Activated naive CD4-positive, alpha-beta T cell treated with anti-CD3 and anti-CD28 coated beads, Interleukin-2, amount 50 U/mL, for 72 hours (primary cell): ENCODE data around the gene RNF157. TPM values are rescaled to one million over a fixed set of nuclear protein-coding genes. Genes with fewer than 3 reads are reported as not detected.
"Not testable (repeated sequence)": the region's sequence is repeated elsewhere in the genome, so short reads cannot be mapped to it uniquely, and the experiment has no call there.

ENCODE experiments used
- ATAC-seq, 2 donors: fragments of 150-1000 bp; cut with Tn5 transposase; 2 replicates each; pipeline ENCODE4 v1.10.0; 2021; ENCODE audit warnings: mild to moderate bottlenecking in 2 of 2, moderate library complexity in 2 of 2
- DNase-seq, 2 donors: peaks; one replicate each; pipeline ENCODE4 v3.0.0; 2021 to 2022; ENCODE audit warnings: low spot score in 2 of 2
- H3K27ac Mint-ChIP-seq, 2 donors: one replicate each; pipeline ENCODE4 v1.8.0; 2022; ENCODE audit warnings: mild to moderate bottlenecking in 2 of 2, mixed read lengths in 2 of 2
- H3K36me3 Mint-ChIP-seq, 2 donors: one replicate each; pipeline ENCODE4 v1.8.0; 2022; ENCODE audit warnings: mixed read lengths in 2 of 2
- H3K9me3 Mint-ChIP-seq, 2 donors: one replicate each; pipeline ENCODE4 v1.8.0; 2022; ENCODE audit warnings: mixed read lengths in 2 of 2
- total RNA-seq, 2 donors: library from RNA; stranded (reverse); gene quantifications; one replicate each; pipeline ENCODE4 v1.2.3, GENCODE V29; 2022

The RNF157 gene
- total RNA-seq, 2 donors from 2014 or later, result 22.0 to 35.1 TPM

GRCh38 chr17:76272541-76273444, 32.5 kb upstream of the RNF157 start:
- DNase-seq (peak; percentile 64 to 86), ATAC-seq (peak; percentile 29 to 45)
- peaks cover 7 to 31% of the 10 kb centered on the region in 2 donors for H3K36me3 Mint-ChIP-seq
- H3K27ac Mint-ChIP-seq, result peak overlapping the region; percentile 91 to 96
- H3K9me3 Mint-ChIP-seq, result no peaks in the 10 kb centered on the region

GRCh38 chr17:76271669-76272540, 31.6 kb upstream of the RNF157 start:
- Mint-ChIP-seq H3K9me3 (no peaks in the 10 kb centered on the region), H3K36me3 (peaks cover 14 to 40% of the 10 kb centered on the region in 2 donors), H3K27ac (peak overlapping the region; percentile 93 to 96)
- ATAC-seq (peak; percentile 55 to 63), DNase-seq (peak; percentile 78 to 92)

- Mint-ChIP-seq H3K27ac (peak overlapping the region; percentile 93 to 96), H3K36me3 (peaks cover 20 to 49% of the 10 kb centered on the region in 2 donors), H3K9me3 (no peaks in the 10 kb centered on the region)
- ATAC-seq (no peak), DNase-seq (peak; percentile 32 to 64)
Observed at GRCh38 chr17:76270770-76271668, 30.7 kb upstream of the RNF157 start.

- DNase-seq (no peak), ATAC-seq (no peak)
- Mint-ChIP-seq H3K27ac (peak overlapping the region; percentile 98 to 100), H3K9me3 (no peaks in the 10 kb centered on the region), H3K36me3 (peaks cover 20 to 49% of the 10 kb centered on the region in 2 donors)
Observed at GRCh38 chr17:76270127-76270592, 29.9 kb upstream of the RNF157 start.

- ATAC-seq, result no peak
- Mint-ChIP-seq H3K36me3 (peaks cover 20 to 49% of the 10 kb centered on the region in 2 donors), H3K9me3 (no peaks in the 10 kb centered on the region), H3K27ac (peak overlapping the region; percentile 98 to 100)
- DNase-seq, result no peak
Observed at GRCh38 chr17:76268991-76269981, 29.0 kb upstream of the RNF157 start.

GRCh38 chr17:76268015-76268749, 27.9 kb upstream of the RNF157 start:
- Mint-ChIP-seq H3K9me3 (no peaks in the 10 kb centered on the region), H3K36me3 (peaks cover 20 to 56% of the 10 kb centered on the region in 2 donors), H3K27ac (peak overlapping the region; percentile 98 to 100)
- peak; percentile 4 to 8 for ATAC-seq
- peak; percentile 69 to 81 for DNase-seq

GRCh38 chr17:76267581-76268001, 27.3 kb upstream of the RNF157 start:
- H3K9me3 Mint-ChIP-seq, DNase-seq, ATAC-seq: not testable (repeated sequence)
- Mint-ChIP-seq H3K36me3 (peaks cover 20 to 62% of the 10 kb centered on the region in 2 donors), H3K27ac (peak overlapping the region; percentile 98 to 100)

GRCh38 chr17:76267051-76267576, 26.8 kb upstream of the RNF157 start:
- ATAC-seq (no peak), DNase-seq (no peak)
- Mint-ChIP-seq H3K27ac (peak overlapping the region; percentile 98 to 100), H3K9me3 (no peaks in the 10 kb centered on the region), H3K36me3 (peaks cover 20 to 62% of the 10 kb centered on the region in 2 donors)

- Mint-ChIP-seq H3K9me3 (no peaks in the 10 kb centered on the region), H3K27ac (peak overlapping the region; percentile 98 to 100), H3K36me3 (peaks cover 20 to 58% of the 10 kb centered on the region in 2 donors)
- DNase-seq, result peak in 1 of 2 donors; percentile 62
- ATAC-seq, result no peak
Observed at GRCh38 chr17:76266244-76266938, 26.1 kb upstream of the RNF157 start.

GRCh38 chr17:76265624-76266243, 25.4 kb upstream of the RNF157 start:
- peaks cover 20 to 52% of the 10 kb centered on the region in 2 donors for H3K36me3 Mint-ChIP-seq
- ATAC-seq, result no peak
- H3K9me3 Mint-ChIP-seq, result no peaks in the 10 kb centered on the region
- H3K27ac Mint-ChIP-seq, result peak overlapping the region; percentile 98 to 100
- peak; percentile 62 to 73 for DNase-seq

GRCh38 chr17:76264755-76265623, 24.7 kb upstream of the RNF157 start, which contains the start of gene UBALD2:
TSS of gene UBALD2 (plus strand) at chr17:76265348. CDS start at chr17:76265506, 158 bp downstream.
- peaks cover 20 to 50% of the 10 kb centered on the region in 2 donors for H3K36me3 Mint-ChIP-seq
- peak within 1 kb of the TSS; percentile 98 to 100 for H3K27ac Mint-ChIP-seq
- DNase-seq, result peak; percentile 99 to 100
- peak; percentile 84 for ATAC-seq
- no peaks in the 10 kb centered on the region for H3K9me3 Mint-ChIP-seq

GRCh38 chr17:76264425-76264754, 24.1 kb upstream of the RNF157 start:
- DNase-seq (no peak), ATAC-seq (no peak)
- Mint-ChIP-seq H3K36me3 (peaks cover 20 to 44% of the 10 kb centered on the region in 2 donors), H3K27ac (peak overlapping the region; percentile 98 to 99), H3K9me3 (no peaks in the 10 kb centered on the region)
